ENCODE data around the gene RFTN1.

The RFTN1 gene

DNA sequence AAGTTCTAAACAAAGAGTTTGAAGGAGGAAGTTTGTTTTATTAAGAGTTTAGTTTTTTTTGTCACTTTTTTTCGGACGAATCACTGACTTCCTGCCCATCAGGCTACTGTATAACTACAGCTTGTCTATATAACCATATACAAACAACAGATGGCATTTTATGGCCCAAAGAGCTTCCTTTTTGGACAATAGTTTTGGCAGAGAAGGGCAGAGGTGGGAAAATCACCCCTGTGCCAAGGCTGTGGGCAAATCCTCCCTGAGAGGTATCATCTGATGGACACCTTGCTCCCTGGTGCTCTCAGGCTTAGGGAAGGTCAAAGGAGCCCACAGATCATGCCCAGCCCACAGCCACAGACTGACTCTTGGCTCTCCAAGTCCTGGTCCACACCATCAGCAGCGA, 135.1 kb downstream of the RFTN1 start:
- no peak overlapping the region for H3K4me3 ChIP-seq (ENCODE audit: low read length)
- TF ChIP-seq, protein P1, sequence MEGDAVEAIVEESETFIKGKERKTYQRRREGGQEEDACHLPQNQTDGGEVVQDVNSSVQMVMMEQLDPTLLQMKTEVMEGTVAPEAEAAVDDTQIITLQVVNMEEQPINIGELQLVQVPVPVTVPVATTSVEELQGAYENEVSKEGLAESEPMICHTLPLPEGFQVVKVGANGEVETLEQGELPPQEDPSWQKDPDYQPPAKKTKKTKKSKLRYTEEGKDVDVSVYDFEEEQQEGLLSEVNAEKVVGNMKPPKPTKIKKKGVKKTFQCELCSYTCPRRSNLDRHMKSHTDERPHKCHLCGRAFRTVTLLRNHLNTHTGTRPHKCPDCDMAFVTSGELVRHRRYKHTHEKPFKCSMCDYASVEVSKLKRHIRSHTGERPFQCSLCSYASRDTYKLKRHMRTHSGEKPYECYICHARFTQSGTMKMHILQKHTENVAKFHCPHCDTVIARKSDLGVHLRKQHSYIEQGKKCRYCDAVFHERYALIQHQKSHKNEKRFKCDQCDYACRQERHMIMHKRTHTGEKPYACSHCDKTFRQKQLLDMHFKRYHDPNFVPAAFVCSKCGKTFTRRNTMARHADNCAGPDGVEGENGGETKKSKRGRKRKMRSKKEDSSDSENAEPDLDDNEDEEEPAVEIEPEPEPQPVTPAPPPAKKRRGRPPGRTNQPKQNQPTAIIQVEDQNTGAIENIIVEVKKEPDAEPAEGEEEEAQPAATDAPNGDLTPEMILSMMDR (conservative IDR thresholded peaks at IDR 0.05; ENCODE audit: low read length), result no peak
- DNase-seq (ENCODE audit: low read depth), result no peak

DNA sequence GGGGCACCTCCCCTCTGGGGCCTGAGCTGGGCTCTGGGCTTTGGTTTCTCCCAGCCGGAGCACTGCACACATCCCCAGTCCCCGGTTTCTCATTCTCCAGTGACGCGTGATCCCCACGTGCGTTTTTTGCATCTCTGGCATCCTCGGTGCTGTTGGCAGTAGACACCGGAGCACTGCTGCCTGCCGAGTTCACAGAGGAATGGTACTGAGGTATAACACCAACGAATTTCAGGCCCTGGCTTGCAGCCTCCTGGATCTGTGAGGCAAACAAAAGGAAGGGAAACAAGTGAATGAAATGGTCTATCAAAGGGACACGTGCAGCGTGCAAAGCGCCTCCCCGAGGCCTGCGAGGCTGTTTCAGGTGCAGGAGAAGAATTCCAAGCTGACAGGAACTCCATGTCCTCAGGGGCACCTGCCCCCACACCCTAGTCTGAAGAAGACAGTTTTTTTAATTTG, 135.6 kb downstream of the RFTN1 start:
- H3K4me3 ChIP-seq (ENCODE audit: low read length), result no peak overlapping the region
- TF ChIP-seq, protein P1 (conservative IDR thresholded peaks at IDR 0.05; ENCODE audit: low read length), result no peak
- DNase-seq (ENCODE audit: low read depth), result no peak

DNA sequence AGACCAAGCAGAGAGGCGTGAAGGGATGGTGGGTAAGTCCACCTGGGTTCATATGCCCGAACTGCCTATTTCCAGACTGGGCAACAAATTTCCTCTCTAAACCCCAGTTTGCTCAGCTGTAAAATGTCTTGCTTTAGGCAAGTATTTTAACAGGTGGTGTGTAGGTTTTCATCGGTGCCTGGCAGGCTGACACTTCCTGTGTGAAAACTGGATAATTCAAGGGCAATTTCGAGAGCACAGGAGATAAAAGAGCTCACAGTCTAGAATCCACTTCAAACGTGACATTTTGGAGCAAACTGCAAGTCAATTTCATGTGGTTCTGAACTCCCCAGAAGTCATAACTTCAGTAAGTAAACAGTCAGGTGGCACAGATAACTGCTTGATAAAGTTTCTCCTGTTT, 136.3 kb downstream of the RFTN1 start:
- DNase-seq (ENCODE audit: low read depth), result no peak
- TF ChIP-seq, protein P1 (conservative IDR thresholded peaks at IDR 0.05; ENCODE audit: low read length), result no peak
- no peak overlapping the region for H3K4me3 ChIP-seq (ENCODE audit: low read length)

DNA sequence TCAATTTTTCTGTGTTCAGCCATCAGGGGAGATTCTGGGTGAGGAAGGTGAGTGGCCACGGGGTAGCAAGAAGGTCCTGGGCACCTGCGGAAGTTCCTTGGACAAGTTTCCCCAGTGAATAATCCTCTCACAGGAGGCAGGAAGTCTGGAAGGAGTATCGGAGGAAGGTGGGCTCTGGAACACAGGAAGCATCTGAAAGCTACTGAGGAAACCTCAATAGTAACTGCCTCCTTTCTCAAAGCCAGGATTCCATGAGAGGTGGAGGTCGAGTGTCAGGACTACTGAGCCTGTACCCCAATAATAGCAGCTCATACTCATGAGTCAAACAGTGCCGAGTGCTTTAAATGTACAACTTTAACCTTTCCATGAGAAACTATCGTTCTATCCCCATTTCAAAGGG, 137.6 kb downstream of the RFTN1 start:
- H3K4me3 ChIP-seq (ENCODE audit: low read length), result no peak overlapping the region
- no peak for DNase-seq (ENCODE audit: low read depth)
- TF ChIP-seq, protein P1 (conservative IDR thresholded peaks at IDR 0.05; ENCODE audit: low read length), result no peak

DNA sequence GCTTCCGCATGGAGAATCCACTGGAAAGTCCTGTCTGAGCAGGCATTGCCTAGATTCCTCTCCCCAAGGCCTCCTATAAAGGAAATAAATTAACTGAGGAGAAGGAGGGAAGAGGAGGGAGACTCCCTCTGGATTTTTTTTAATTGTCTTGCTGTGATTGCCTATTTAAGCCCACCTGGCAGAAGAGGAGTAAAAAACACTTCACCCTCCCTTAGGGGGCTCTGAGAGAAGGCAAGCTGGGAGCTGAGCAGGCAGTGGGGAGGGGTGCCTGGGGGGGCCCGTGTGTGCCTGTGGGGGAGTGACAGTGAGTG, 138.6 kb downstream of the RFTN1 start:
- H3K4me3 ChIP-seq (ENCODE audit: low read length), result no peak overlapping the region
- no peak for DNase-seq (ENCODE audit: low read depth)
- TF ChIP-seq, protein P1 (conservative IDR thresholded peaks at IDR 0.05; ENCODE audit: low read length), result no peak

DNA sequence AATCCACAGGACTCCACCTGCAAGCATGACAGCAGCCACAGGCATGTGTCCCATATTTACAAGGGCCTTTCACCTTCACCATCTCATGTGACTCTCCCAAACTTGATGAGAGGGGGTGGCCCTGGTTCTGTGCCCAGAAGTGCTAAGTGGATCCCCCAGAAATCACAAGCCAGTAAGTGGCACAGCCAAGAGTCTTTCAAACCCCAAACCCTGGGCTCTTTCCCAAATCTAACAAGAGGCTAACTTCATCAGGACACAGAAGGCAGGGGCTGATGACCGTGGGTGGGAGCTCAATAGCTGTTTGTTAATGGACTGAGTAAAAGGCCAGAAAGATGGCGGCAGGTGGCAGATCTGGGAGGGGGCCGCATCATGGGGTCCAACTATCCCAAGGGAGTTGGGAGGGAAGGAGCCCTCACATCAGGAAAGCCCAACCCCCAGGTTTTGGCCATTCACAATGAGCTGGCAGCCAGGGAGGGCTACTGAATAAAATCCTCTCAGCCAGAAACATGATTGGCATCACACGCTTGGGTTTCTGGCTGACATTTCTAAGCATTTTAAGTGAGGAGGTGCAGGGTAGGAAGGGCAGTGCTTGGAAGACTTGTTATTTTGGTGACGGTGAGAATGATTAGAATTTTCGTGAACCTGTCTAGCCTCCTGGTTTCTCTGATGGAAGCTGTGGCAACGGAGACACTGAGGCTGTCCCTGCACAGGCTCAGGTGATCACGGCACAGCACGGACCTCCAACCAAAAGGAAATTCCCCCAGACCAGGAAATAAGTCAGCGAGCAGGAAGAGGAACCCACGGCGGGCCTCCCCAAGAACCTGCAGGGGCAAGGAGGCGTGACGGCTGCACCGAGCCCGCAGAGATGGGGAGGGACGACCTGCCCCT, 139.2 kb downstream of the RFTN1 start:
- TF ChIP-seq, protein P1 (conservative IDR thresholded peaks at IDR 0.05; ENCODE audit: low read length), result no peak
- DNase-seq (ENCODE audit: low read depth), result no peak

DNA sequence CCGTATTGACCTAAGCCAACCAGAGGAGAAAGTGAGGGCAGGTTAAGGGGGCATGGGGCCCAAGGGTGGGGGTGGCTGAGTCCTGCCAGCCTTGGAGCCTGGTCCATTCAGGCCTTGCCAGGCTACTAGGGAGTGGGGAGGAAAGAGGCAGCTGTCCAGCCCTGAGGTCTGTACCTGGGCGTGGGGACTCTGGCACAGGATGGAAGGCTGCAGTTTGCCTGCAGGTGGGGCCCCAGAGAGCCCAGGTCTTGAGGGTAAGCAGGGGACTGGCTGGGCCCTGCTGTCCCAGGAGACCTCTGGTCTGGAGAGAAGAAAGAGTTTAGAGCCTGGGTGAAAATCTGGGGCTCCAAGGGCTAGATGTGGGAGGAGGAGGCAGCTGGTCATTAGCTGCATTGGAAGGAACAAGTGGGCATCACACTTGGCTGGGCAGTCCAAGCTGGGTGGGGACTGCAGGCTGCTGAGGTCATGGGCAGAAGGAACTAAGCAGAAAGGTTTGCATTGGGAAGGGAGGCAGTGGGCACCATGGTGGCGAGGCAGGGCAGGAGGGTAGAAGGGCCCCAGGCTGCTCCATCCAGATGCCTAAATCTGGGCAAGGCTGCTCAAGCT, 140.1 kb downstream of the RFTN1 start:
- H3K4me3 ChIP-seq (ENCODE audit: low read length), result no peak overlapping the region
- no peak for DNase-seq (ENCODE audit: low read depth)
- TF ChIP-seq, protein P1 (conservative IDR thresholded peaks at IDR 0.05; ENCODE audit: low read length), result no peak

More for the DNA sequence above, 139.2 kb downstream of the RFTN1 start:
- H3K4me3 ChIP-seq (ENCODE audit: low read length), result no peak overlapping the region

Measured in AG10803 (cell line).